Endodermal cell (in vitro differentiated cells): Measurements from ENCODE around the gene KBTBD12. TPM values are rescaled to one million over a fixed set of nuclear protein-coding genes. Genes with fewer than 3 reads are reported as not detected.
"Not testable (repeated sequence)": the region's sequence is repeated elsewhere in the genome, so short reads cannot be mapped to it uniquely, and the experiment has no call there.

ENCODE experiments used
- DNase-seq: peaks from one replicate; pipeline ENCODE4 v3.0.0-alpha.2; 2017
- H3K27ac ChIP-seq: 2 replicates; pipeline ENCODE4 v1.5.1; 2013; ENCODE audit warnings: mild to moderate bottlenecking, low read depth, low read length, moderate library complexity
- H3K27me3 ChIP-seq: 2 replicates; pipeline ENCODE4 v1.6.1; 2013; ENCODE audit warnings: mild to moderate bottlenecking, low read length, moderate library complexity; ENCODE audit not compliant: insufficient read depth, control insufficient read depth, poor library complexity, severe bottlenecking
- H3K36me3 ChIP-seq: 2 replicates; pipeline ENCODE4 v1.7.0; 2013; ENCODE audit warnings: mild to moderate bottlenecking, low read length, moderate library complexity; ENCODE audit not compliant: control insufficient read depth, insufficient read depth
- H3K4me1 ChIP-seq: one replicate; pipeline ENCODE4 v1.7.0; 2013; ENCODE audit warnings: low read length; ENCODE audit not compliant: control insufficient read depth, insufficient read depth
- H3K4me3 ChIP-seq: 2 replicates; pipeline ENCODE4 v1.5.1; 2013; ENCODE audit warnings: mild to moderate bottlenecking, low read length, moderate library complexity
- H3K9ac ChIP-seq: 2 replicates; pipeline ENCODE4 v1.6.1; 2013; ENCODE audit warnings: mild to moderate bottlenecking, low read length, moderate library complexity; ENCODE audit not compliant: poor library complexity, severe bottlenecking; ENCODE audit errors: extremely low read depth
- H3K9me3 ChIP-seq: 2 replicates; pipeline ENCODE4 v1.6.1; 2013; ENCODE audit warnings: mild to moderate bottlenecking, low read length, moderate library complexity; ENCODE audit not compliant: control insufficient read depth
- H3K27ac Mint-ChIP-seq: 2 replicates; pipeline ENCODE4 v1.8.0; 2020; ENCODE audit warnings: mixed read lengths
- H3K27me3 Mint-ChIP-seq: 2 replicates; pipeline ENCODE4 v1.8.0; 2021; ENCODE audit warnings: mild to moderate bottlenecking, mixed read lengths; ENCODE audit not compliant: insufficient read depth
- H3K36me3 Mint-ChIP-seq: 2 replicates; pipeline ENCODE4 v1.8.0; 2020; ENCODE audit warnings: low read depth, mixed read lengths
- H3K4me1 Mint-ChIP-seq: 2 replicates; pipeline ENCODE4 v1.8.0; 2020; ENCODE audit warnings: mixed read lengths
- H3K4me3 Mint-ChIP-seq: 2 replicates; pipeline ENCODE4 v1.8.0; 2020; ENCODE audit warnings: mild to moderate bottlenecking, moderate library complexity, mixed read lengths
- H3K9me3 Mint-ChIP-seq: 2 replicates; pipeline ENCODE4 v1.8.0; 2020; ENCODE audit warnings: mild to moderate bottlenecking, mixed read lengths
- WGBS, 2 experiments: methylation state at CpG; one replicate each; pipeline versions ENCODE4 v1.1.5 to v1.1.7; 2013; ENCODE audit warnings: missing lambda C conversion rate in 2 of 2, mixed read lengths in 1 of 2; ENCODE audit not compliant: insufficient coverage in 1 of 2, insufficient read length in 1 of 2; 5-methylcytosine and 5-hydroxymethylcytosine counted together
- total RNA-seq, 2 donors: library from RNA; stranded (reverse); fragmentation: NEBNext Ultra II Directional in 1 of 2; extraction: Animal tissue kit (Norgen Biotek cat#: 25700) in 1 of 2; gene quantifications; 2 replicates in 1 of 2; 3 replicates in 1 of 2; pipeline ENCODE4 v1.2.1, GENCODE V29; 2021
- TF ChIP-seq, protein P1 (sequence below): fragments of 200-600 bp; sonication (generic); conservative IDR thresholded peaks from 2 replicates; pipeline ENCODE4 v1.5.0; 2021; ENCODE audit warnings: antibody characterized with exemption, mild to moderate bottlenecking

Gene KBTBD12
- total RNA-seq, 2 donors from 2014 or later, result 0.24 to 0.42 TPM

DNA sequence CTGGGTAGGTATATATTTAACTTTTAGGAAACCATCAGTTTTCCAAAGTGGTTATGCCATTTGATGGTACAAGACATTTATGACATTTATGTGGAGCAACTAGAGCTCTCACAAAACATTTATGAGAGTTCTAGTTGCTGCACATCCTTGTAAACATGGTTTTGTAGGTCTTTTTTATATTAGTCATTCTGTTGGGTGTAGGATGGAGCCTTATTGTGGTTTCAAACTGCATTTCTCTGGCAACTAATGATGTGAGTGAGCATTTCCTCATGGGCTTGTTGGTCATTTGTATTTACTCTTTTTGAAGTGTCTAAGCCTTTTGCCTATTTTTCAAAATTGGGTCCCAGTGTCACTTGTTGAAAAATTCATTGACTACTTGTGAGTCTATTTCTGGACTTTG, 47.0 kb upstream of the KBTBD12 start:
- H3K36me3 Mint-ChIP-seq, result no peaks in the 10 kb centered on the region
- H3K4me1 ChIP-seq, result no peaks in the 10 kb centered on the region
- no peaks in the 10 kb centered on the region for H3K9me3 ChIP-seq
- H3K27ac ChIP-seq, result no peak overlapping the region
- no peaks in the 10 kb centered on the region for H3K27me3 Mint-ChIP-seq
- H3K9ac ChIP-seq, result no peak overlapping the region
- no peaks in the 10 kb centered on the region for H3K36me3 ChIP-seq
- H3K4me1 Mint-ChIP-seq, result no peaks in the 10 kb centered on the region
- TF ChIP-seq, protein P1, sequence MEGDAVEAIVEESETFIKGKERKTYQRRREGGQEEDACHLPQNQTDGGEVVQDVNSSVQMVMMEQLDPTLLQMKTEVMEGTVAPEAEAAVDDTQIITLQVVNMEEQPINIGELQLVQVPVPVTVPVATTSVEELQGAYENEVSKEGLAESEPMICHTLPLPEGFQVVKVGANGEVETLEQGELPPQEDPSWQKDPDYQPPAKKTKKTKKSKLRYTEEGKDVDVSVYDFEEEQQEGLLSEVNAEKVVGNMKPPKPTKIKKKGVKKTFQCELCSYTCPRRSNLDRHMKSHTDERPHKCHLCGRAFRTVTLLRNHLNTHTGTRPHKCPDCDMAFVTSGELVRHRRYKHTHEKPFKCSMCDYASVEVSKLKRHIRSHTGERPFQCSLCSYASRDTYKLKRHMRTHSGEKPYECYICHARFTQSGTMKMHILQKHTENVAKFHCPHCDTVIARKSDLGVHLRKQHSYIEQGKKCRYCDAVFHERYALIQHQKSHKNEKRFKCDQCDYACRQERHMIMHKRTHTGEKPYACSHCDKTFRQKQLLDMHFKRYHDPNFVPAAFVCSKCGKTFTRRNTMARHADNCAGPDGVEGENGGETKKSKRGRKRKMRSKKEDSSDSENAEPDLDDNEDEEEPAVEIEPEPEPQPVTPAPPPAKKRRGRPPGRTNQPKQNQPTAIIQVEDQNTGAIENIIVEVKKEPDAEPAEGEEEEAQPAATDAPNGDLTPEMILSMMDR, result no peak
- H3K9me3 Mint-ChIP-seq, result no peaks in the 10 kb centered on the region
- no peak for DNase-seq
- H3K27ac Mint-ChIP-seq, result no peak overlapping the region
- H3K27me3 ChIP-seq, result no peaks in the 10 kb centered on the region
- H3K4me3 ChIP-seq, result no peak overlapping the region
- no peak overlapping the region for H3K4me3 Mint-ChIP-seq

DNA sequence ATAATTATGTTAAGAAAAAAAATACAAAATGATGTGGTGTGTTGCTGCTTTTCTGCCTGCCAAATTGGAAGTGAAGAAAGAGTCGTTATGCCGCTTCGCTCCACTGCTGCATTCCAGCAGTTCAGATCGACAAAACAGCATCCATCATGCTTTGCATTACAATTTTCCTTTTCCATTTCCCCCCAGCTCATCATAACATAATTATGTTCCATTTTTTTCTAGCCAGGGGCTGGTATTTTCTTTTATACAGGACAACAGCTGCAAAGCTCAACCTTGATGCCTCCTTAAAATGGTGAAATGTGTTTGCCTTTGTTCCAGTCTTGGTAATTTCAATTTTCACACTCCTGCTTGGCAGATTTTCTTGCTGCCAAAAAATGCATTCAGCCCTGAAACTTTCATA, 44.9 kb upstream of the KBTBD12 start:
- no peaks in the 10 kb centered on the region for H3K9me3 ChIP-seq
- 94% methylated on average over 4 of the region's 4 CpGs for WGBS, 2 experiments
- no peaks in the 10 kb centered on the region for H3K36me3 ChIP-seq
- H3K9me3 Mint-ChIP-seq, result no peaks in the 10 kb centered on the region
- H3K4me1 Mint-ChIP-seq, result no peaks in the 10 kb centered on the region
- H3K27me3 Mint-ChIP-seq, result no peaks in the 10 kb centered on the region
- no peak overlapping the region for H3K4me3 ChIP-seq
- no peaks in the 10 kb centered on the region for H3K36me3 Mint-ChIP-seq
- no peak overlapping the region for H3K4me3 Mint-ChIP-seq
- H3K27ac Mint-ChIP-seq, result no peak overlapping the region
- no peaks in the 10 kb centered on the region for H3K27me3 ChIP-seq
- H3K9ac ChIP-seq, result no peak overlapping the region
- no peaks in the 10 kb centered on the region for H3K4me1 ChIP-seq
- TF ChIP-seq, protein P1, result no peak
- H3K27ac ChIP-seq, result no peak overlapping the region
- DNase-seq, result no peak

DNA sequence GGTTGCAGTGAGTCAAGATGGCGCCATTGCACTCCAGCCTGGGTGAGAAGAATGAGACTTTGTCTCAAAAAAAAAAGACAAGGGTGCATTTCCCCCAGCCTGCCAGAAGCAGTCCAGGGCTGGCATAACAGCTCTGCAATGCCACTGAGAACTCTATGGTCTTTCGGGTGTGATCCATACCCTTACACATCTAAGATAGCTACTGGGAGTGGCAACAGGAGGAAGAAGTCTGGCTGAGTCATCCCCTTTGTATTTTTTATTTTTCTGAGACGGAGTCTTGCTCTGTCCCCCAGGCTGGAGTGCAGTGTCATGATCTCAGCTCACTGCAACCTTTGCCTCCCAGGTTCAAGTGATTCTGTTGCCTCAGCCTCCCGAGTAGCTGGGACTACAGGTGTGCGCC, 40.9 kb upstream of the KBTBD12 start:
- not testable (repeated sequence) for H3K36me3 Mint-ChIP-seq, H3K27me3 Mint-ChIP-seq, H3K27ac Mint-ChIP-seq

DNA sequence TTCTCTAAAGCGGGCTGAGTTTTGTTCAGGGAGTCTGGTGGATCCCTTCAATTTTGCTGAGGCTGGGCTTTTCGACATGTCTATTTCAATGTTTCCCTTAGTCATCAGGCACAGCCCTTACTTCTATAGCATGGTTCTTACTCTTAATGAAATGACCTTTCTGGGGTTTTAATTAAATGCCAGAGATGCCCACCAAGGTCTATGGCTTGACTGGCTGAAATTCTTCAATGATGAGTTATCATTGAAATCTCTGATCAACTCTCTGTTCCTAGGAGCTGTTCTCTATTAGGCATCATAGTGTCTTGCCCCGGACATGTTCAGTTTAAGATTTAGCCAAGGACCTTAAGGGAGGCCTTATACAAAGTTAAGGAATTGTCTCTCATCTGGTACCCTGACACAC, 33.4 kb upstream of the KBTBD12 start:
- 92 to 94% methylated on average over 3 of the region's 3 CpGs for WGBS, 2 experiments

More for the DNA sequence above, 40.9 kb upstream of the KBTBD12 start:
- not testable (repeated sequence) for H3K36me3 ChIP-seq, H3K27ac ChIP-seq, H3K4me3 ChIP-seq, H3K4me1 Mint-ChIP-seq, H3K4me3 Mint-ChIP-seq, H3K9ac ChIP-seq, H3K4me1 ChIP-seq, H3K9me3 ChIP-seq, DNase-seq, H3K9me3 Mint-ChIP-seq, H3K27me3 ChIP-seq
- 94 to 95% methylated on average over 5 of the region's 5 CpGs for WGBS, 2 experiments

More for the DNA sequence above, 33.4 kb upstream of the KBTBD12 start:
- Histone ChIP-seq H3K9me3 (no peaks in the 10 kb centered on the region), H3K4me1 (no peaks in the 10 kb centered on the region), H3K27ac (no peak overlapping the region), H3K27me3 (no peaks in the 10 kb centered on the region), H3K36me3 (no peaks in the 10 kb centered on the region), H3K9ac (no peak overlapping the region), H3K4me3 (no peak overlapping the region)
- Mint-ChIP-seq H3K27ac (no peak overlapping the region), H3K27me3 (peaks cover 2% of the 10 kb centered on the region), H3K36me3 (no peaks in the 10 kb centered on the region), H3K4me1 (no peaks in the 10 kb centered on the region), H3K4me3 (no peak overlapping the region), H3K9me3 (peaks cover 2% of the 10 kb centered on the region)
- DNase-seq, result no peak
- TF ChIP-seq, protein P1, result no peak
